SK-N-SH treated with all-trans-retinoic acid at 6 μM for 48 hours (cell line): ENCODE measurements around the gene ACBD5.
A peak's percentile ranks its signal among the peaks of the same experiment; 100 is the strongest.
"Not testable (repeated sequence)": the region's sequence is repeated elsewhere in the genome, so short reads cannot be mapped to it uniquely, and the experiment has no call there.

Source experiments
- ATAC-seq: fragments of 200-7000 bp; cut with Tn5 transposase; 3 replicates; pipeline ENCODE4 v1.9.1; 2020; ENCODE audit warnings: mild to moderate bottlenecking, moderate library complexity
- BACH2 ChIP-seq: fragments of 250-450 bp; sonication (Bioruptor Pico); IDR thresholded peaks from 2 replicates; pipeline ENCODE4 v1.9.0; 2021; ENCODE audit warnings: mild to moderate bottlenecking, borderline replicate concordance
- CREB5 ChIP-seq: fragments of 250-450 bp; sonication (Bioruptor Pico); IDR thresholded peaks from 2 replicates; pipeline ENCODE4 v1.5.1; 2020; ENCODE audit warnings: low read depth, mild to moderate bottlenecking, moderate library complexity
- CSDC2 ChIP-seq: fragments of 250-450 bp; sonication (Bioruptor Pico); IDR thresholded peaks from 2 replicates; pipeline ENCODE4 v1.5.0; 2020; ENCODE audit warnings: mild to moderate bottlenecking, moderate library complexity
- CSRNP3 ChIP-seq: fragments of 250-450 bp; sonication (Bioruptor Pico); IDR thresholded peaks from 2 replicates; pipeline ENCODE4 v1.5.1; 2021; ENCODE audit warnings: mild to moderate bottlenecking, moderate library complexity
- ESRRG ChIP-seq: fragments of 250-450 bp; sonication (Bioruptor Pico); IDR thresholded peaks from 2 replicates; pipeline ENCODE4 v1.6.1; 2021; ENCODE audit warnings: mild to moderate bottlenecking
- GLIS3 ChIP-seq: fragments of 250-450 bp; sonication (Bioruptor Pico); IDR thresholded peaks from 2 replicates; pipeline ENCODE4 v1.5.0; 2020; ENCODE audit warnings: mild to moderate bottlenecking, moderate library complexity
- ISL1 ChIP-seq: fragments of 250-450 bp; sonication (Bioruptor Pico); IDR thresholded peaks from 2 replicates; pipeline ENCODE4 v2.1.2; 2022; ENCODE audit warnings: mild to moderate bottlenecking, moderate library complexity
- OSR1 ChIP-seq: fragments of 250-450 bp; sonication (Bioruptor Pico); IDR thresholded peaks from 2 replicates; pipeline ENCODE4 v1.8.0; 2022; ENCODE audit warnings: moderate library complexity, mild to moderate bottlenecking, inconsistent platforms
- PATZ1 ChIP-seq: fragments of 250-450 bp; sonication (Bioruptor Pico); IDR thresholded peaks from 2 replicates; pipeline ENCODE4 v1.8.0; 2020; ENCODE audit warnings: mild to moderate bottlenecking, moderate library complexity, borderline replicate concordance
- POU6F1 ChIP-seq: fragments of 250-450 bp; sonication (Bioruptor Pico); IDR thresholded peaks from 2 replicates; pipeline ENCODE4 v1.8.0; 2021; ENCODE audit warnings: low read depth, mild to moderate bottlenecking, moderate library complexity, borderline replicate concordance
- PPARA ChIP-seq: fragments of 250-450 bp; sonication (Bioruptor Pico); IDR thresholded peaks from 2 replicates; pipeline ENCODE4 v1.5.0; 2020; ENCODE audit warnings: mild to moderate bottlenecking, borderline replicate concordance
- RARB ChIP-seq: fragments of 250-450 bp; sonication (Bioruptor Pico); IDR thresholded peaks from 2 replicates; pipeline ENCODE4 v1.8.0; 2021; ENCODE audit warnings: mild to moderate bottlenecking, moderate library complexity
- TCF4 ChIP-seq: fragments of 250-450 bp; sonication (Bioruptor Pico); IDR thresholded peaks from 2 replicates; pipeline ENCODE4 v1.8.0; 2021; ENCODE audit warnings: mild to moderate bottlenecking, moderate library complexity, borderline replicate concordance
- TOX ChIP-seq: fragments of 250-450 bp; sonication (Bioruptor Pico); IDR thresholded peaks from 2 replicates; pipeline ENCODE4 v1.8.0; 2021; ENCODE audit warnings: mild to moderate bottlenecking, moderate library complexity, borderline replicate concordance
- TSHZ2 ChIP-seq: fragments of 250-450 bp; sonication (Bioruptor Pico); IDR thresholded peaks from 2 replicates; pipeline ENCODE4 v1.5.0; 2020; ENCODE audit warnings: mild to moderate bottlenecking, moderate library complexity
- ZC3H10 ChIP-seq: fragments of 250-450 bp; sonication (Bioruptor Pico); IDR thresholded peaks from 2 replicates; pipeline ENCODE4 v1.5.1; 2021; ENCODE audit warnings: mild to moderate bottlenecking, moderate library complexity
- ZFP3 ChIP-seq: fragments of 250-450 bp; sonication (Bioruptor Pico); IDR thresholded peaks from 2 replicates; pipeline ENCODE4 v1.5.0; 2020; ENCODE audit warnings: mild to moderate bottlenecking, moderate library complexity
- ZFP30 ChIP-seq: fragments of 450-650 bp; formaldehyde crosslinking; IDR thresholded peaks from 2 replicates; pipeline ENCODE4 v1.5.0; 2022; ENCODE audit warnings: mild to moderate bottlenecking, moderate library complexity
- ZNF565 ChIP-seq: fragments of 450-650 bp; formaldehyde crosslinking; conservative IDR thresholded peaks from 2 replicates; pipeline ENCODE4 v1.5.0; 2020; ENCODE audit warnings: low read depth, mild to moderate bottlenecking, moderate library complexity
- ZNF70 ChIP-seq: fragments of 450-650 bp; formaldehyde crosslinking; IDR thresholded peaks from 2 replicates; pipeline ENCODE4 v1.5.0; 2020; ENCODE audit warnings: mild to moderate bottlenecking, moderate library complexity
- ZNF8 ChIP-seq: fragments of 450-650 bp; formaldehyde crosslinking; IDR thresholded peaks from 2 replicates; pipeline ENCODE4 v1.5.0; 2020; ENCODE audit warnings: mild to moderate bottlenecking, moderate library complexity

The ACBD5 gene

GRCh38 chr10:27158421-27158820 lies 82.2 kb downstream of the ACBD5 start:
- TF ChIP-seq TCF4 (CRISPR knock-in tag), result no peak
- TF ChIP-seq OSR1 (CRISPR knock-in tag), result no peak
- TF ChIP-seq TOX, result no peak
- no peak for TF ChIP-seq PPARA
- no peak for TF ChIP-seq POU6F1 (CRISPR knock-in tag)
- ATAC-seq, result no peak

GRCh38 chr10:27157150-27157549 lies 83.4 kb downstream of the ACBD5 start:
- ATAC-seq, result no peak
- TF ChIP-seq RARB (CRISPR knock-in tag), result no peak
- no peak for TF ChIP-seq ZNF70 (CRISPR knock-in tag)
- TF ChIP-seq OSR1 (CRISPR knock-in tag), result no peak
- no peak for TF ChIP-seq PPARA
- TF ChIP-seq CSRNP3 (CRISPR knock-in tag), result no peak
- TF ChIP-seq PATZ1, result no peak
- TF ChIP-seq ISL1, result no peak
- TF ChIP-seq ZNF8 (CRISPR knock-in tag), result no peak

- ATAC-seq, result not testable (repeated sequence)
Measured at GRCh38 chr10:27156566-27156965, 84.0 kb downstream of the ACBD5 start.

GRCh38 chr10:27155066-27155754 lies 85.4 kb downstream of the ACBD5 start, which contains the start of gene MASTL:
MASTL (plus strand) TSS chr10:27155352; CDS start chr10:27155427, 75 bp downstream.
- TF ChIP-seq ZNF8 (CRISPR knock-in tag) (no peak), POU6F1 (CRISPR knock-in tag) (no peak), TSHZ2 (CRISPR knock-in tag) (no peak), TCF4 (CRISPR knock-in tag) (no peak), OSR1 (CRISPR knock-in tag) (no peak), ISL1 (no peak), ZC3H10 (no peak), ZNF565 (CRISPR knock-in tag) (no peak), CSDC2 (CRISPR knock-in tag) (no peak), CREB5 (no peak), ZNF70 (CRISPR knock-in tag) (no peak), CSRNP3 (CRISPR knock-in tag) (no peak), ESRRG (CRISPR knock-in tag) (no peak), GLIS3 (CRISPR knock-in tag) (no peak), ZFP3 (CRISPR knock-in tag) (no peak), PATZ1 (no peak), TOX (no peak), ZFP30 (CRISPR knock-in tag) (no peak), BACH2 (CRISPR knock-in tag) (no peak)
- ATAC-seq, result peak; percentile 88
